Hematopoietic multipotent progenitor cell treated with erythropoietin and hydrocortisone succinate and interleukin-3 and kit ligand, for 17 days (in vitro differentiated cells): ENCODE results near the gene CHST13.

ENCODE experiments used
- DNase-seq: peaks from one replicate; pipeline ENCODE4 v3.0.0-alpha.2; 2015; ENCODE audit warnings: low spot score

The CHST13 gene

DNA sequence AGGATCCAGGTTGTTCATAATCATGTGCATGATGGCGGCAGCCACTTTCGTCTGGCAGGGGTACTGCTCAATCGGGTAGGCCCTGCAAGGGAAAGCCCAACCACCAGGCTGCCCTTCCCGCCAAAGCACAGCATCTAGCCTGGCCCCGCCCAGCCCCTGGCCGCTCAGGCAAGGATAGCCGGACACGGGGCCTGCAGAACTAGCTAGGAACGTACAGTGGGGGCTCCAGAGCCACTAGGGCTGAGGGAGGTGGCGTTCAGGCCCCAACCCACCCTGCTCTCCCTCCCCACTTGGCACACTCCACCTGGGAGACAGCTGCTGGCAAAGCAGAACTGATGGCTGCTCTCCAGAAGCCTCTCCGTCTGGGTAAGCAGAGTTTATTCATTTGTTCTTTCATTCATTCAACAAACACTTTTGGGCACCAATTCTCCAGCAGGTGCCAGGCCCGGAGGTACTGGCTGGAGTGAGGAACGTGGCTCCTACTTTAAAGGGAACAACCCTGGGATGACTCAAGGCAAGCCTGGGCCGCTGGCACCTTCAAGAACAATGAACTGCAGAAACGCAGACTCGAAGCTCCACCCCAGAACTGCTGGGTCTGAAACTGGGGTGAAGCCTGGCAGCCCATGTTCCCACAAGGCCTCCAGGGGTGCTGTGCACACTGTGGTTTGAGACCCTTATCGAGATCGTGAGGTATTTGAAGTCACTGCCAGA lies 14.2 kb upstream of the CHST13 start:
- no peak for DNase-seq

- no peak for DNase-seq
Measured at GRCh38 chr3:126510308-126510910, 13.5 kb upstream of the CHST13 start.

DNA sequence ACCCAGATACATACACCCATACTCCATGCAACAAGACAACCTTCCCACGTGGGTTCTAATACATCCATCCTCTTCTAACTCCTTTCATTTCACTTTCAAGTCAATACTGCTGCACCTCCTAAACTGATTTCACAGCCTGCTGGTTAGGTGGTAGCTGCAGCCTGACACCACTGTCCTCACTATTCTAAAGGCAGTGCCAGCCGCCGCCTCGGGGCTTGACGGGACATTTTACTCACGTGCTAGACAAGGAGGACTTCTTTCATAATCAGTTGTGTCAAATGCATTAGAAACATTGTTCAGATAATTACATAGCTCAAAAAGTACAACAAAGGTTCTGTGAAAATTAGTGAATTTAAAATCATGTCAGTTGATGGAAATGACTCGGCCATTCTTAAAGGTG lies 12.7 kb upstream of the CHST13 start:
- DNase-seq, result no peak

DNA sequence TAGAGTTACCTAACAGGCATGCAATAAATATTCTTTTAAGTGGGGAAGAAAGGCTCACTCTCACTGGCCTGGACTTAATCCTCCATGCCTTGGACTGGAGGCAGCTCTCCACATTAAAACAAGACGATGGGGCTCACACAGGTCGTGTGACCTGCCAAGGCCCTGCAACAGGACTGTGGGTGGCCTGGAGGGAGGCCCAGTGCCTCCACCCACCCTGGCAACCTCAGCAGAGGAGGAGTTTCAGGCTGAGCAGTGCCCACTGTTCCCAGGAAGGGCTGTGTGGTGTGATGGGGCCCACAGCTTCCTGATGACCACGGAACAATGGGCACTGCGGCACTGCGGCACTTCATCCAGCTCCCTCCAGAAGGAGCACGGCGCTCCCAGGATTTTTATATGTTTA lies 11.9 kb upstream of the CHST13 start:
- no peak for DNase-seq

- no peak for DNase-seq
Measured at GRCh38 chr3:126512916-126513650, 10.9 kb upstream of the CHST13 start.

DNA sequence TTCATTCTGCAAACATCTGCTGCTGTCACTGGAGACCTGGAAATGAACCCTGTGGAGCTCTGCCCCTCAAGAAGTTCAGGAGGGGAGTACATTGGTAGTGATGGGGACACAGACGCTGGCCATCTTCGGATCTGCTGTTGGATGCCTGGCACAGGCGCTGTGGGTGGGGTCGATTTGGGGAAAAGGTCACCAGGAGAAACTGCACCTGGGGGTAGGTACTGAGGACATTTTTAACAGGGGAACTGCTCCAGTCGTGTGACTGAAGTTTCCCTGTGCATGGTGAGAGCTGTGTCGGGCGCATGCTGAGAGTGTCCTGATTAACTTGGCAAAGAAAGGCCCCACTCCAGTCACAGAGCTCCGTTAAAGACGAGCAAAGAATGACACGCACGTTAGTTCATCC lies 9.8 kb upstream of the CHST13 start:
- no peak for DNase-seq

DNA sequence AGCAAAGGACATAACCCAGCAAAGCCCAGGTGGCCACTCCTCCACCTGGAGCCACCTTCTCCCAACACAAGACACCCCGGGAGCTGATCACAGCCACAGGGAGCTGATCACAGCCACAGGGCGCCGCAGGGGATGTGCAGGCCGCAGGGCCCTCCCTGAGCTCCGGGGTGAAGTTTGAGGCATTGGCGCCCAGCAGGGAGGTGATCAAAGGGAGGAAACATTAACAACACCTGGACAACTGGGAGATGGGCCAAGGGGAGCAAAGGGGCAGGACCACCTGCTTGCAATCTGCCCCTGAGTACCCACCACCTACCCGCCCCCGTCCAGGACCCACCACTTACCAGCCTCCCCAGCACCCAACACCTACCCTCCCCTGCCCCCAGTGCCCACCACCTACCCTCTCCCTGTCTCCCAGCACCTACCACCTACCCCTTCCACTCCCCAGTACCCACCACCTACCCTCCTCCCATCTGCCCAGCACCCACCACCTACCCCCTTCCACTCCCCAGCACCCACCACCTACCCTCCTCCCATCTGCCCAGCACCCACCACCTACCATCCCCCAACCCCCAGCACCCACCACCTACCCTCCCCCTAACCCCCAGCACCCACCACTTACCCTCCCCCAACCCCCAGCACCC lies 8.8 kb upstream of the CHST13 start:
- no peak for DNase-seq

- no peak for DNase-seq
Measured at GRCh38 chr3:126516152-126516935, 7.6 kb upstream of the CHST13 start.

DNA sequence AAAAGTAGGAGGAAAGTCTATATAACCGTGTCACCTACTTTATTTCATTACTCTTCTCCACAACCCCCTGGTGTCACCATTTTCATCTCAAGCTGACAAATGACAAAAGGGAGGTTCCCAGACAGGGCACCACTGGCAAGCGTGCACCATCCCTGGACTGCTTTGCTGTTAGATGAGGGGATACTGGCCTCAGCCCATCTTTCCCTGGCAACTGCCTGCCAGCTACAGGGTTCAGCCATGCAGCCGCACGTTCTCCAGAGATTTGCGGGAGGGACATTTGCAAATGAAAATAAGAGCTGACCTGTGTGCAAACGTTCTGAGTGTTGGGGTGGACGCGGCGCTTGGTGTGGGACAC lies 7.0 kb upstream of the CHST13 start:
- DNase-seq, result no peak

DNA sequence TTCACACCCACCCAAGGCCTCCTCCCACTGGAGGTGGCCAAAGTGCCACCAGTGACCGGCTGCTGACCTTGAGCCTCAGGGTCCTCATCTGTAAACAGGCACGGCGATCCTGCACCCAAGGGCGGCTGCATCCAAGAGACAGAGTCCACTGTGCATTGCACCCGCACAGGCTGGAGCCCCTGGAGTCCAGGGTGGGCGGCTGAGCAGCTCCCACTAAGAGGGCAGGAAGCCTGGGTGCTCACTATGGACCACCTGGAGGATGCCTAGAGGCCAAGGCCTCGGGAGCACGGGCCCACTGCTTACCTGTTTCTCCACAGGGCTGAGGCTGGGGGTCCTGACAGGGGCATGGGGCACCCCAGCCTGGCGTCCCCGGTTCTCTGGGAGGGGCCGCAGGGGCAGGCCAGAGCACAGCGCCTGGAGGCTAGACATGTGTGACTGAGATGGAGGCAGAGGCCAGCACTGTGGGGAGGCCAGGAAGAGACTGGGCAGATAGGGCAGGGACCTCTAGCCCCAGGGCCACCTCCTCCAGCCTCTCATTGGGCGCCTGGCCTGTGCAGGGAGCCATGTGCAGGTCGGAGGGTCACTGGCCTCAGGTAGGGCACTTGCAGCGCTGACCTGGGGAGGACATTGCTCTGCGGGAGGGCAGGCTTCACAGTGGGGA lies 6.5 kb upstream of the CHST13 start, which contains the start of gene UROC1:
Gene UROC1, minus strand, starts transcription at position 483 of the 661 bp plus-strand sequence. Its CDS starts 54 bp downstream, at position 429.
- DNase-seq, result no peak

DNA sequence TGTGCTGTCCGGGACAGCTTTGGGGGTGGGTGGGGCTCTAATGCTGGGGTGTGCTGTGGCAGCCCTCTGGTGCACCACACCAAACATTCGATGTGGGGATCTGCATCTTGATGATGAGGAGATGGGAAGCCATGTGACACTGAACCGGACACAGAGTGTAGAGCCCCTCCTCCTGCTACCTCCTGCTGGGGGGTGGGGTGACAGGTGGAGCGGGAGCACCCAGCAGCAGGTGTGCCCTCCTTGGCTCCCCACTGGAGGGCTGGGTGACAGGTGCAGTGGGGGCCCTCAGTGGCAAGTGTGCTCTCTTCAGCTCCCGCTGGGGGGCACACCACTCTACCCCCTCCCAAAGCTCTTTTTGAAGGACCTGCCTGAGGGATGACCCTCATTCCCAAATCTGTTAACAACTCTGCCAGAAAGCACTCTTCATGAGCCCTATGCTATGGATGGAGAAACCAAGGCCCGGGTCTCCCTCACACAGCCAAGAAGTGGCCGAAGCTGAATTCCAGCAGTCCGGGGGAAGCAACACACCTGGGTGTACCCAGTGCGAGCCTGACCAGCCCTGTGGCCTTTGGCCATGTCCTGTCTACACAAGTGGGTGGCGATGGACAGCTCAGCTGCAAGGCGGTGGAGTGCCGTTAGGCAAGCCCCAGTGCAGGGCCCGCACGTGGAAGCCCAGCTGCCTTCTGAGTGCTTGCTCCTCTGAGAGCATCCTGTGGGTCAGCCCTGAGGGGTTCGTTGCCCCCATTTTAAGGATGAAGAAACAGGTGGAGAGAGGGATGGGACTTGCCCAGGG lies 5.8 kb upstream of the CHST13 start:
- no peak for DNase-seq

- DNase-seq, result no peak
Measured at GRCh38 chr3:126518779-126519177, 5.2 kb upstream of the CHST13 start.

DNA sequence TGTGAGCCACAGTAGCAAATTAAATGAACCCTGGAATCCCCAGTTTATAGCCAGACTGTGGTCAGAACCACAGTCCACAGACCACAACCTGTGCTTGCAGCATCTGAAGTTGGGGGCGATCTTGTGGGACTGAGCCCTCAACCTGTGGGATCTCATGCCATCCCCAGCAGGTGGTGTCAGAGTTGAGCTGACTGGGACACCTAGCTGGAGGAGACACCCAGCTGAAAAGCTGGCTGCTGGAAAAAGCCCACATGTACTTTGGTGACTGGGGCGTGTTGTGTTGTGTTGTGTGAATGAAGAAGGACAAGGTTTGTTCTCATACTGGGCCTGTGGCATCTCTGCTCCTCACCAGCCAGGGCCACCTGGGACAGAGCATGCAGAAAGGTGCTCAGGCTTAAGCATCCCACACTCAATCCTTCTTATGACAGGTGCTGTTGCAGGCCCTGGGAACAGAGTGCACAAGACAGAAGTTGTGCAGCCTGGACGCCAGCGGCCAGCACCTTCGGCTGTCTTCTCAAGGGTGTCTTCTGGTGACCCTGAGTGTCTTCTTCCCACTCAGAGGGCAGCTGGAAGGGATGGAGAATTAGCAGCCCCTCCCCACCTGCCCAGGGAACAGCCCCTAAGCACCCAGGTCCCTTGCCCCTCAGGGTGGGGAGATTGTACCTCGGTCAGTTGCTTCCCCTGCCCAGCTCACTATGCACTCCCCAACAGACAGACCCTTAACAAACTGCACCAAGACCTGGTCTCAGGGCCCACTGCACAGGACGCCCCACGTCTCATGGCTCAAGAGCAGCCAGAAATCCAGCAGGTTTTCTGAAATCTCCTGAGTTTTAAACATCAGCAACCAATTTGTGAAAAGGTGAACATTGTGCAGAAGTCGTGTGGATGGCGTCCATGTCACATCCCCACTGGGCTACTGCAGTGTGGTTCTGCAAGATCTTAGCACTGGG lies 4.2 kb upstream of the CHST13 start:
- no peak for DNase-seq

- DNase-seq, result no peak
Measured at GRCh38 chr3:126521122-126521891, 2.6 kb upstream of the CHST13 start.

- peak; percentile 66 for DNase-seq
Measured at GRCh38 chr3:126522363-126522788, 1.6 kb upstream of the CHST13 start.

DNA sequence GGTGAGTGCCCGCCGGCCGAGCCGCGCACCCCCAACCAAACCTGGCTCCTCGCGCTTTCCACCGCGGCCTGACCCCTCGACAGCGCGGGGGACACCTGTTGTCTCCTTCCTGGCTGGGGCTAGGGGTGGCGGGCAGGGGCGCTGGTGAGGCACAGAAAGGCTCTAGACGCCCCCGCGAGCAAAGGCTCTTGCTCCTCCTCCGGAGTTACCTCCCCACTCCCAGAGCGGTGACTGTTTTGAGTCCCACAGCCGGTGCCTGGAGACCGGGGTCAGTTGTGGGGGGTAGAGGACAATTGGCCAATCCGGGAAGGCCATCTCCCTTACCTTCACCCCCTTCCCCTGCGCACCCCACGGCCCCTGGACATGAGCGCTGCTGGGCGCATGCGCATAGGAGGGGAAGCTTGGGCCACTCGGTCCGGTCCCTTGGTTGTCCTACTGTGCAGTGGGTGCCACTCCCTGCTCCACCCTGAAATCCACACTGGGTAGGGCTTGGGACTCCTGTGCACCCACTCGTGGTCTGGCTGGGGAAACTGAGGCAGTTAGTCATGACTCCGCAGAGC lies 554 bp downstream of the CHST13 start:
- DNase-seq, result no peak

- DNase-seq, result no peak
Measured at GRCh38 chr3:126525091-126525852, 1.3 kb downstream of the CHST13 start.
